GM19193 (cell line): ENCODE results near the gene DNAH6.

Experiments
- POLR2A ChIP-seq: IDR thresholded peaks from 4 replicates; pipeline ENCODE4 v1.6.1; 2011; ENCODE audit not compliant: insufficient read depth, insufficient read length; ENCODE audit errors: extremely low read depth

The DNAH6 gene

DNA sequence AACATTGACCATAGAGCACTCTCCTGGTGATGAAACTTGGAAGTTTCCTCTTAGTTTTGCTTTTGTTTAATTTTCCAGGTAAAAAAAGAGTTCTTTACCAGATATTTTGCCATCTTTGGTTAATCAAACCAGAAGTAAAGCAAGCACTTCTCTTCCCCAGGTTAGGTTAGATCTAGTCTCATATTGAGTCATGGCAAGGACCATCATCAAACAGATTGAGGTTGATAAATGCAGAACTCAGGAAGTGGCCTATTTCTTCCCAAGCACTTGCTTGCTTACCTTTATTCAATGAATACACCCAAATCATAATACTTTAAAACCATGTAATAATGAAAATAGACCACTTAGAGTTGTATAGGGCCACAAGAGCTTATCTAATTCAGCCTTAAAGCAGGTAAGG lies 23.4 kb downstream of the DNAH6 start:
- no peak for TF ChIP-seq POLR2A

DNA sequence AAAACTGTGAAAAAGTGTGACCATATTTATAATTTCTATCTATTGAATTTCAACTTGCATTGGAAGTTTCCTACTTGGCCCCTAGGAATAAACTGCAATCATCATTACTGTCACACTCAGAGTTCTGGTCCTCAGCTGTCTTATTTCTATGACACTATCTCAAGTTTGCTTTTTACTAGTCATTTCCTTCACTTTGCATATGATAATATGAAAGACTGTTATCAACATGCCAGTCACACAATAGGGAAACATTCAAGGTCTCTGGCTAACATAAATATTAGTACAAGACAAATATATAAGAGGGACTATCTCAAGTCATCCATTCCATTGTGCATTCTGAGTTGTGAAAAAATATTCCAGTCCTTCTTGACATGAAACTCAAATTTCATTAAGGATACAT lies 28.7 kb downstream of the DNAH6 start:
- no peak for TF ChIP-seq POLR2A

DNA sequence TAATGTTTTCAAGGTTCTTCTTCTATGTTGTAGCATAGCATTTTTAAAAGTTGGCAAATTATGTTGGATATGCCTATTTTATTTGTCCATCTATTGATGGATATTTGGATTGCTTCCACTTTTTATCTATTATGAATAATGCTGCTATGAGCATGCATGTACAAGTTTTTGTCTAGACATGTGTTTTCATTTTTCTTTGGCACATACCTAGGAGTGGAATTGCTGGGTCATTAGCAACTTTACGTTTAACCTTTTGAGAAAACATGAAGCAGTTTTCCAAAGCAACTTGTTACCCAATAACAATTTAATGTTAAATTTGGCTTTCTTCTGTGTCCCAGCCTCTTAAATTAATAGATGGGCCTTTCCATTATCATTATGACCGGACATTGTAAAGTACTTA lies 30.3 kb downstream of the DNAH6 start:
- TF ChIP-seq POLR2A, result no peak

DNA sequence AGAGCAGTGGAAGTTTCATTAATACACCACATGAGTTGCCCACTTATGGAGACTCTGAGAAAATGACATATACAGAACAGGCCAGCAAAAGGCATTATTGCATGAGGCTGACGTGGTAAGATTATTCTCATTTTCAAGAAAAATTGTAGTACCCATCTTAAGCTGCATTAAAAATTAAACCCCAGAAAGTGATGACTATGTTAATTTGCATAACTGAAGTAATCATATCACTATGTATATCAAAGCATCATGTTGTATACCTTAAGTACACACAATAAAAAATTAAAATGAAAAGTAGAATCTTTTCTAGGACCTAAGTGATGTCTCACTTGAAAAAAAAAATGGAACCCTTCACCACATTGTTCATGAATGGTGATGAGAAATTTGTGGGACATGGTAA lies 32.0 kb downstream of the DNAH6 start:
- no peak for TF ChIP-seq POLR2A

DNA sequence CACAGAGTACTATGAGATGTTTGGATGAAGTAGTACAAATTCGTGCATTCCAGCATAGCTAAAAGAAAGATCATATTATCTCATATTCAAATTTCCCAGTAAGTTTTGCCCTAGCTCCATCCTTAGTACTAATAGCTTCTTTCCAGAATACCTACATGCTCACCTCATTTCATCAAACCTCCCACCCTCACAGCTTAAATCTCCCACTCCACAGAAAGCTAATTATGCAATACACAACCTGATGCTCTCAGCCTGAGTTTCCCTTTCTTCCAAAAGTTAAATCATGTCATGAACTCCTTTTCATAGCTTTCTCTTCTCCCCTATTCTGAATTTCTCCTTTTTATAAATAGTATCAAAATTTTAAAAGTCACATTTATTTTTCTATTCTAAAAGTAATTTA lies 34.6 kb downstream of the DNAH6 start:
- no peak for TF ChIP-seq POLR2A

DNA sequence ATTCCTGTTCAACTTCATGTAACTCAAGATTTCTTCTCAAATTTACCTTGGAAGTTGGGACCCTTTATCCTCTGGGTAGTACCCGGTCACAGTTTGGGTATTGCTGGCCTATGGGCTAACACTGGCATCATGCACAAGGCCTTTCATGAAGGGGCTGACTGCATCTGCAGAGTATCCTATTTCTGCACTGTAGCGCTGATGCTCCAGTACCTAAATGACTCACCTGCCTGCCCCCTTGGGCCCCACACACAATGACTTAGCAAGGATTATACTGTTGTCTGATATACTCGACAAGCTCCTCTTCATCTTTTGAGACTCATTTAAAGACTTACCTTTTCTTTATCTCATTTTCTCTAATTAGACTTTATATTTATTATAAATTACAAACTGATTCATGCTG lies 39.9 kb downstream of the DNAH6 start:
- no peak for TF ChIP-seq POLR2A

DNA sequence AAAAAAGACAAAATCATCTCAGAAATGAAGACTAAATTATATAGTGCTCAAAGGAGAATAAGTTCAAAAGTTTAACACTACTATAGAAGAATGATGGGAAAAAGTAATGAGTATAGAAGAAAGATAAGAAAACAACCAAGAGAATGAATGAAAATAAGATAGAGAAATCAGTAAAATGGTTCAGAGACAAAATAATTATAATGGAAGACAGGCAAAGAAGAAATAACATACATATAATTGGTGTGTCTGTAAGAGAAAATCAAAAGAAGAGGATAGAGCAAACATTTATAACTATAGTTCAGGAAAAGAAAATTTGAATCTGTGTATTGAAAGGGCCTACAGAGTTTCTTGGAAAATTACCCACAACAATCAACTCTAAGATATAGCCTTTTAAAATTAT lies 43.5 kb downstream of the DNAH6 start:
- no peak for TF ChIP-seq POLR2A

DNA sequence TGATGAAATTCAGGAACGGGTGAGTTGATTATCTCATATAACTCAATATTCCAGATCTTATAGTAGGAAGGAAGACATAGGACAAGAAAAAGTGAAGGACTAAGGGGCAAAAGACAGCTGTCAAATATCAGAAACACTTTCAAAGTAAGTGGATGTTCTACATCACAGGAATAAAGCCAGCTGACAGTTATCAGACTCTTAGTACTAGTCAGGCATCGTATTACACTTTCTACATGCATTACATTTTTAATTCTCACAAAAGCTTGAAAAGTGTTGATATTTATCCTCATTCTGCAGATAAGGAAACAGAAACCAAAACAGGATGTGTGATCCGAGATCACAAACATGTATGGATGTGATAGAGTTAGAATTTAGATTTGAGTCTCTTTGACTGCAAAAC lies 63.4 kb downstream of the DNAH6 start:
- no peak for TF ChIP-seq POLR2A

DNA sequence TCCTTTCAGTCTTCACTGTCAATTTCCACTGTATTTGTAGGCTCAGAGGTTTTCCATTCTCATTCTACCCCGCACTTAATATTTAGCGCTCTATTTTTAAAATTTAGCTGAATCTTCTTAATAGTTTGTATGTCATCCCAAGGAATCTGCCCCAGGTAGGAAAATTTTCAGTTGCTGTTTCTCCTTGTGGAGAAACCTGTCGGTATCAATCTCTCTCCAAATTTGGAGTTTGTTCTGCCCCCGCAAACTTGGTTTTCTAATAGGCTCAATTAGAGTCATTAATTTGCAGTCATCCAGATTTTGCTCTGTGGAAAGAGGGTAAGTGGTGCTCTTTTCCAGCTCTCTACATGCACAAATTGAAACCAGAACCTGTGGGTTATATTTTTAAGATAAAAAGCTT lies 87.6 kb downstream of the DNAH6 start:
- TF ChIP-seq POLR2A, result no peak

DNA sequence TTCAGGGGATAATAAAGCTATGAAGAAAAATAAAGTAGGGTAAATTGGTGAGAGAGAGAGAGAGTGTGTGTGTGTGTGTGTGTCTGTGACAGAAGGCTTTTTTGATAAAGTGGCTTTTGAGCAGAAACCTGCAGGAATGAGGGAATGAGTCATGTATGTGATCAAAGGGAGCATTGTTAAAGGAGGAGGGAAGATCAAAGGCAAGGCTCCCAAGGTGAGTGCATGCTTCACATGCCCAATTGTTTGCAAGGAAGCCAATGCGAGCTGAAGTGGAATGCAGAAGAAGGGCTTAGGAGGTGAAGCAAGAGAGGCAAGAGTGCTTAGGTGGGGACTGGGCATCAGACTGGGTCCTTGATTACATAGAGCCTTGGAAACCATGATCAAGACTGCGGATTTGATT lies 96.8 kb downstream of the DNAH6 start:
- no peak for TF ChIP-seq POLR2A

DNA sequence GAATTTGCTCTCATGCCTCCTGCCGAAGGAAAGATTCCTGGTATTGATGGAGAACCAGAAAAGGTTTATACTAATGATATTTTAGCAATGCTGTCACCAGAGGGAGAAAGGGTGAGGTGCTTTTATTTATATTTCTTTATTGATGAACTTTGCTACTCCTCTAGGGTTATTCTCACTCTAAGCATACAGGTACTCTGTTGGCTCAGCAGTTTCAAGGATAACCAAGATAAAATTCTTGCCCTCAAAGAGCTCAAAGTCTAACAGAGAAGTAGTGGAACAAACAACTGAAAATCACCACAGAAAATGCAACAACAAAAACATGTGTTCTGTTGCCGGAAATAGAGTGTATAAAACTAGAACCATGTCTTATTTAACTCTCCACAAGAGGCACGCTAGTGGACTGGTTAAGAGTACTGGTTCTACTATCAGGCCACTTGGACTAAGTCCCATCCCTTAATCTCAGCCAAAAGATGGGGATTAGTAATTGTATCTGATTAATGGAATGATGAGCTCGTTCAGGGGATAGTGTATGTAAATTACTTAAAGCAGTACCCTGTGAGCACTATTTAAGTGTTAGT lies 103.6 kb downstream of the DNAH6 start:
- no peak for TF ChIP-seq POLR2A

DNA sequence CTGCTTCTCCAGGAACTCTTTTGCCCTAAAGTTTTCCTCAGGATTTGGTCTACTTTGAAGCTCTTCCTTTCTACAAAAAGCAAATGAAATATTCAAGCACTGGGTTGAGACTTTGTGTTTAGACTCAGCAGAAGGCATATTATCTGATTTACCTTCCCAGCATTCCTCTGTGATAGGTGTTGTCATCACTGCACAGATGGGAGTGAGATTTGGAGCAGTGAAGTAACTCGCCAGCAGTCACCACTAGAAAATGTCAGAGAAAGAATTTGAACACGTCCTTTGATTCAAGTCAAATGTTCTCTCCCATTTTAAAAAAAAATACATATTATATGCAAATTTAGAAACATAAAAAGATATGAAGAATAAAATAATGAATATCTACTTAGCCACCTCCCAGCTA lies 112.2 kb downstream of the DNAH6 start:
- no peak for TF ChIP-seq POLR2A

DNA sequence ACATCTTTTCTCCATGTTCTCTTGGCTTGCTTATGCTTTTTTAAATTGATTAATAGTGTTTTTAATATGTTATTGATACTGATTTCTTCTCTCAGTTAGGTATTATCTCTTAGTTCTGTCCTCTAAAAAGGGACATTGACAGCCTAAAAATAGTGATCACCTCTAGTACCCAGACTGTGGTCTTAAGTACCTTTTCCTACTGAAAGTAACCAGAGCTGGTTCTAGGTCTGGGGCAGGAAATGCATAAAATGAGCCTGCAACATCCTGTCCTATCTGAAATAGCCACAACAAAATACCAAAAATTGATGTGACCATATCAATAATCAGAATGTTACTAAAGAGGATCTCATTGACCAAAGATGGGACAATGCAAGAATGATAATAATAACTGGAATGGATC lies 113.3 kb downstream of the DNAH6 start:
- no peak for TF ChIP-seq POLR2A

DNA sequence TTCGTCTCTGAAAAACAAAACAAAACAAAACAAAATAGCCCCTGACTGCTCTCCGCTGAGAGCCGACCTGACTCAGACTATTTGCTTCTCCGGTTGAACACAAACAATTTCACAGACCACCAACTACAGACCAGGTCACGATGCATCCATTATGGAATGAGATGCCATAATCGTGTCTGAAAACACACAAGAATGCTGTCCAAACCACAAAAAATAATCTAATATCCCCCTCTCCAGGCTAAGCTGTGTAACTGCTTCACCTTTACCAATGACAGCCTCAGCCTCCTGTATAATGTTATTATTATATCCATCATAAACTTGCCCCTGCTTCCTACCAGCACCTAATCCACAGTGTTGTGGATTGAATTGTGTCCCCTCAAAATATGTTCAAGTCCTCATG lies 114.7 kb downstream of the DNAH6 start:
- no peak for TF ChIP-seq POLR2A

DNA sequence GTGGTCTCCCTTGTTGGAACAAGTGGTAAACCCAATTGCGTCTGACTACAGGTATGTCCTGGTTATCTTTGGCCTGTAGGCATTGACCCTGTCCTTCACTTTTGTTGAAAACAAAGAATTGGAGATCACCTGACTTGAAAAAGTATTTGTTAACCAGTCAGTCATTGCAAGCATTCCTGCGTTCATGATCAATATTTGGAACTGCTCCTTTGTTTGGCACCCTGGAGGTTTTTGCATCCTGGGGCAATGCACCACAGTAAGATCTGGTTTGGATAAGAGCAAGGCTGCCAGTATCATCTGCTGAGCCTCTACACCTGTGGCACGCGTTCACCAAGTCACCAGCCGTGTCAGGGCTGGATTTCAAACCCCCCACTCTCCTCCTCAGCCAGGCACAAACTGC lies 115.7 kb downstream of the DNAH6 start:
- TF ChIP-seq POLR2A, result no peak

DNA sequence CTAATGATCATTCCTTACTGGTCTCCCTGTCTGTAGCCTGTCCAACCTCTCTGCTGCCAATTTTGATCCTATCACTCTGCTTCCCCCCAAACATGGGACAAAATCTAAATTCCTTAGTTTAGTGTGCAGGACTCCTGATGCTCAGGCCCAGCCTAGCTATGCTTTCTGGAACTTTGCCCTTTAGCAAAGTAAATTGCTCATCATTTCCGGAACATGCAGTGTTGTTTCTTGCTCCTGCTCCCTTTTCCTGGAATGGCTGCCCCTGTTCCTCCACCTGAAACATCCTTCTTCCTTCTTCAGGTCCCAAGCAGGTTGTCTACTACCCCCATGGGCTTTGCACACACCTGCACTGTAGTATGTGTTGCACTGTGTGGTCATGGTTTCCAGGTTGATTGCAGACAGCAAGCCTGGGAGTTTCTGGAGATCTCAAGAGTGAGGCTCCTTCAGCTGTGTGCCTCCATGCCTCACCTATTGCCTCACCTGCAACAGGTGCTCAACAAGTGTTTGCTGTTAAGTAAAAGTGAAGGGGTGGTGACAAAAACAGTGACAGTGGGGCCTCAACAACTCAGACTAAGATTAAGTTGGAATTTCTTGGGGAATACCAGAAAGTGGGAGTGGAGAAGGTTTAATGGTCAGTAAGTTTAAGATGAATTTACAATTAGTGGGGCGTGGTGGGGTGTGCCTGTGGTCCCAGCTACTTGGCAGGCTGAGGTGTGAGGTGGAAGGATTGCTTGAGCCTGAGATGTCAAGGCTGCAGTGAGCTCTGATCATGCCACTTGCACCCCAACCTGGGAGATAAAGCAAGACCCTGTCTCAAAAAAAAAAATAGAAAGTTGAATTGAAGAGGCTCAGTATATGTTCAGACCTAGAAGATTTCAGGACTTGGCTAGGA lies 120.0 kb downstream of the DNAH6 start:
- no peak for TF ChIP-seq POLR2A

DNA sequence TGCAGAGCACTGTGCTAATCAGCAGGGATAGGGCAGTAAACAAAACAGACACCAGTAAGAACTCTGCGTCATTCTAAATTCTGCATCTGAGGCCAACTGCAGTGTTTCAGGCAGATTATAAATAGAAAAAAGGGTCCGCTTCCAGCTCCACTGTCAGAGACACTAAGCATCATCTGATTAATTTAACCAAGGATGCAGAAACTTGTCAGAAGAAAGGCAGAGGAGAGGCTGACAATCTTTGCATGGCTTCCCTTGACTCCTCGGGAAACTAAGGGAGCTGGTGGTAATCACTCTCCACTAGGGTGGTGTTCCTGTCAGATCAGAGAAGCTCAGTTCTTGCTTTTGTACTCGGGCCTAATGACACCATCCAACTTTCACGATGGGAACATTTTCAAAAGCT lies 123.5 kb downstream of the DNAH6 start:
- no peak for TF ChIP-seq POLR2A

DNA sequence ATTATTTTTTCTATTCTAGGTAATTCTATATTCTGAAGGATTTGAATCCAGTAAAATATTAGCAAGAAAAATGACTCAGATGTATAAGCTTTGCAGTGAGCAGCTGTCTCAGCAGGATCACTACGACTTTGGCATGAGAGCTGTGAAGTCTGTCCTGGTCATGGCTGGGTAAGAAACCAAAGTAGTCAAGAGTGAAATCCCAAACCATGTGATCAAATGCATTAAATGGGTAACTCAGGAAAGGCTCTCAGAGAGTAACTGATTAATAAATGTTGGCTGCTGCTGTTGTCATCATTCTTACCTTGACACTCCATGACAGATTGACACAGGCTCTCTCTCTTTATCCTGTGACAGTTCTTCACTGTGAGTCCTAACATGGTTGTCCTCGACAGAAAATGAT lies 124.1 kb downstream of the DNAH6 start:
- no peak for TF ChIP-seq POLR2A

DNA sequence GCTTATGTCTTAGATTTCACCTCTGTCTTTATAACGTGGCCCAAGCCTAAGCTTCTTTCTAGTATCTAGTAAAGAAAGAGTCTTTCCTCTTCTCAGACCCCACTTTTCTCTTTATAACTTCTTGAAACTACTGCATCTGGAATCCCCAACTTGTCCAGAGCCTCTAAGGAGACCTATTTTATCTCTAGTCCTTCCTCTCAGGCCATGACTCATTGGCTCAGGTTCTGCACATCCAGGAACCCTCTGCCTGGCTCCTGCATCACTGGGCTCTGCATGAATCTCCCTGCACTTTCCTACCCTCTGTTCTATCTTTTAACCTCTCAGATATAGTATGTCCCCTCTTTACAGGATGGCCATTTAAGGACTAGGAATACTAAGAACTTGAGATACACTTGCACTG lies 124.7 kb downstream of the DNAH6 start:
- no peak for TF ChIP-seq POLR2A
